ENCODE measurements around the gene PRRC2A. TPM values are rescaled to one million over a fixed set of nuclear protein-coding genes. Genes with fewer than 3 reads are reported as not detected.

Gene PRRC2A
- polyA plus RNA-seq, 1 donor from 2014 or later, result 14.3 TPM

DNA sequence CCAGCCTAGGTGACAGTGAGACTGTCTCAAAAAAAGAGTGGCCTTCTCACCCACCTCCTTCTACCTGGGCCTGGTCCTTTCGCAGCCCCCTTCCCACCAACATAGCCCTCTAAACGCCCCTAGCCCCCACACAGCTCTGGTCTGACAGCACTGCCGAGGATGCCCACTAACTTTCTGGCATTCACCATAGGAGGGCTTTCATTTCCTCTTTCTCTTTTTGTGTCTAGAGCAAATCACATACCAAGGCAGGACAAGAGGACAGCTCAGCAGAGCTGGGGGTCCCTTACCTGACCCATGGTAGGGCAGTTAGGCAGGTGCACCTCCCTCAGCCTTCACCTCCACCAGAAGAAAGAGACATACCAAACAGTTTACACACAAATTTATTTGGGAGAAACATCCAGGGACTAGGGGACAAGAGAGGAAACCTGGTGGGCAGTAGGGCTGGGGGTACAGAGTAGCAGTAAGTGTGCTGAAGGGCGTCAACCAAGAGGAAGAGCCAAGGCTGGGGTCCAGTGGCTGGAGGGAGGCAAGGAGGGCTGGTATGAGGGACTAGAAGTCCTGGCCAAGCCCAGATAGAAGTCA is 55.9 kb downstream of the PRRC2A start:
- no peaks in the 10 kb centered on the region for H3K27me3 Mint-ChIP-seq
- peaks cover 22 to 32% (median 23%) of the 10 kb centered on the region in 3 donors for H3K4me1 Mint-ChIP-seq
- H3K27ac Mint-ChIP-seq, result peak overlapping the region in 2 of 3 donors; percentile 1 to 4
- no peak overlapping the region for H3K4me3 Mint-ChIP-seq
- H3K36me3 Mint-ChIP-seq, result no peaks in the 10 kb centered on the region
- no peaks in the 10 kb centered on the region for H3K9me3 Mint-ChIP-seq

DNA sequence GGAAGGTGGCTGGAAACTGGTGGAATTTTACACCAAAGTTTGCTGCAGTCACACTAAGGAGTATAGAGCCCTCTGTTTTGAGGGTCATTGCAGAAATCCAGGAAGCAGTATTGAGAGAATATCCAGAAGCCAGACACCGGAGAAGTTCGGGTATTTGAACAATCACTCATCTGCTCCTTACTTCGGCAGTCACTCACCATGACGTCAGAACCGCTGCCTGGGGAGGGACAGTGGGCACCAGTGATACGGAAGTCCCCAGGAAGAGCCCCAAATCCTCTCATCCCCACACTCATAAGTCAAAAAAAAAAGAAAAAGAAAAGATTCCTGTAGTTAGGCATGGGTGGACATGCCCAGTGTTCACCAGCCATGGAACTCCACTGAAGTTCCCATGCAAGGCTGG is 56.4 kb downstream of the PRRC2A start:
- Mint-ChIP-seq H3K27ac (peak overlapping the region in 1 of 3 donors; percentile 90), H3K4me1 (peaks cover 23 to 34% (median 25%) of the 10 kb centered on the region in 3 donors), H3K36me3 (no peaks in the 10 kb centered on the region), H3K27me3 (no peaks in the 10 kb centered on the region), H3K9me3 (no peaks in the 10 kb centered on the region), H3K4me3 (no peak overlapping the region)

DNA sequence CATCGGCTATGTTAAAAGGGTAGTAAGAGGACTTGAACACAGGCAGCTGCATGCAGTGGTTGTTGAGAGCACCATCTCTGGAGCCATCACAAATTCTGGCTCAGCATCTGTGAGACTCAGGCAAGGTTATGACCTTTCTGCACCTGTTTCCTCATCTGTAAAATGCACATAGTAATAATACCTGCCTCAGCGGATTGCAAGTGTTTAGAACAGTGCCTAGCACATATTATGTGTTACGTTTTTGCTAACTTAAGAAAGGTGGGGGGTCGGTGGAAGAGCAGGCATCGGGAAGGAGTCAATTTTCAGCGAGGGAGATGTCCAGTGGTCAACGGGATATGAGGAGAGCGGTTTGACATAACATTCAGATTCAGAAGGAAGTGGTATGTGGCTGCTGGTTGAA is 57.4 kb downstream of the PRRC2A start:
- H3K4me3 Mint-ChIP-seq, result no peak overlapping the region
- no peaks in the 10 kb centered on the region for H3K9me3 Mint-ChIP-seq
- peak overlapping the region in 1 of 3 donors; percentile 27 for H3K27ac Mint-ChIP-seq
- peaks cover 23 to 32% (median 25%) of the 10 kb centered on the region in 3 donors for H3K4me1 Mint-ChIP-seq
- no peaks in the 10 kb centered on the region for H3K36me3 Mint-ChIP-seq
- no peaks in the 10 kb centered on the region for H3K27me3 Mint-ChIP-seq

DNA sequence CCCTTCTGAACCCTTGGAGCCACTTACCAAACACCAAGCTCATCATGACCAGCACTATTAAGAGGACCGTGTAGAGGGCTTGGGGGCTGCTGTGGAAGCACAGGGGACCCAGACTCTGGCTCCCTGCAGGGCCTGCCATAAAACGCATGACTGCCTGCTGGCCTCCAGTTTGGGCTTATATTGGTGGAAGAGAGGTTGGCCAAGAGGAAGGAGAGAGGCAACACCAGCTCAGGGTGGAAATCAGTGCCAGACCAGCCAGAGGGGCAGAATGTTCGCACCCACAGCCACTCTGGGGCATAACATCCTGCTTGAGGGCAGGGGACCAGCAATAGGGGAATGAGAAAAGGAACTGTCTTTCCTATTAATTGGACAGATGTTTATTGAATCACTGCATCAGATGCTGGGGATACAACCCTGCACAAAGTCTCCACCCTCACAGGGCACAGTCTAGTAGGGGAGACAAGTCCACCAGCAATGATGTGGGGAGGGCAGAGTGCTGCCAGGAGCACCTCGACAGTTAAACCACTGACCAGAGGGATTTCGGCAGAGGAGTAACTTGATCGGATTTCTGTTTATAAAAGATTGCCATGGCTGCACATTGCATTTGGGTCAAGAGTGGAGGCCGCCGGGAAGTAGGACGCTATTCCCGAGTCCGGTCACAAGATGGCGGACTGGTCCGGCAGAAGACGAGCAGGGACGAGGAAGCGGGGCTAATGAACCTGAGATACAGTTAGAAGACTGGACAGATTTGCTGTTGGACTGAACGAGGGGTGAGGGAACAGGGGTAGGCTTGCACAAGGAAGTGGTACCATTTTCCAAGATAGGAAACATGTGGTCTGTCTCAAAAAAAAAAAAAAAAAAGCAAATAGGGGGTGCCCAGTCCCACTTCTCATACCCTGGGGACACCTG is 60.0 kb downstream of the PRRC2A start, which contains the start of gene LY6G5C:
Gene LY6G5C (minus strand): TSS at position 842 of the 909 bp plus-strand sequence. CDS start 694 bp downstream, at position 148.
- Mint-ChIP-seq H3K9me3 (no peaks in the 10 kb centered on the region), H3K4me3 (peak within 1 kb of the TSS; percentile 41 to 91 (median 78)), H3K36me3 (no peaks in the 10 kb centered on the region), H3K4me1 (peaks cover 23 to 30% (median 25%) of the 10 kb centered on the region in 3 donors), H3K27ac (peak within 1 kb of the TSS; percentile 10 to 78 (median 15)), H3K27me3 (no peaks in the 10 kb centered on the region)

DNA sequence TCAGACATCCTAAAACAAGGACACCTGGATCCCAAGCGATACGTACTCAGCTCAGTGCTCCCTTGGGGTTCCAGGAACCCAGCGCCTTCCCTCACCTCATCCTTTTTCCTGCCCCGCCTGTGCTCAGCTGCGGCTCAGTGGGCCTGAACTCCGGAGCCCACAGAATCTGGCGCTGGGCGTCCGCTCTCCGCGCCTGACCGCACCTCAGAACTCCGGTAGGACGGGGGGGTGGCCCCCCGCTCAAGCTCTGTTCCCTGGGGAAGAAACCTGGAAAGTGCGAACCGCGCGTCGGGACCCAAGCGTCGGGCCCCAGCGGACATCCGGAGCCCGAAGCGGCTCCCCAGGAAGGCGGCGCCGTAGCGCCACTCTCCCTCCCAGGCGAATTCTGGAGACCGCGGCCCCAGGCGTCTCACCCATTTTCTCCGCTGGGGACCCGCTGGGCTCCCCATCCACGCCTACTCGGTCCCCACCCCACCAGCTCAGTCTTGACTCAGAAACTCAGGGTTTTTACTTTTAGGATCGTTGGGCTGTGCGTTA is 60.7 kb downstream of the PRRC2A start:
- no peaks in the 10 kb centered on the region for H3K27me3 Mint-ChIP-seq
- peaks cover 21 to 27% (median 24%) of the 10 kb centered on the region in 3 donors for H3K4me1 Mint-ChIP-seq
- H3K9me3 Mint-ChIP-seq, result no peaks in the 10 kb centered on the region
- H3K4me3 Mint-ChIP-seq, result peak overlapping the region; percentile 41 to 91 (median 78)
- H3K27ac Mint-ChIP-seq, result peak overlapping the region; percentile 9 to 35 (median 15)
- H3K36me3 Mint-ChIP-seq, result no peaks in the 10 kb centered on the region

DNA sequence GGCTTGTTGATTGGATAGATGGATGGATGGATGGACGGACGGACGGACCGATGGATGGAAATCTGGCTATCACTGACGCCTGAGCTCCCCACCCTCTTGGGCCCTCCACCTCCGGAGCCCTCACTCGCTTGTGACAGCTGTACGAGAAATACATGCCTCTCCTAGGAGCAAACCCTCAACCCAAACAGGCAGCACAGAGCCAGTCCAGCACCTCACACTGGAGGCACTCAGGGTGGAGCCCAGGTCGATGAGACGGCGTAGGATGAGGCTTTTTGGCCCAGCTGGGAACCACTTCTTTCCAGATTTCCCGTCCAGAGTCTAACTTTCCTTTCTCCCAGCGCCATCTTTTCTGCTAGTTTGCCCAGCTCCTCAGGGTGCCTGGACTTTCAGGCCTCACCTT is 63.1 kb downstream of the PRRC2A start:
- H3K4me3 Mint-ChIP-seq, result peak overlapping the region in 1 of 4 donors; percentile 74
- no peaks in the 10 kb centered on the region for H3K27me3 Mint-ChIP-seq

DNA sequence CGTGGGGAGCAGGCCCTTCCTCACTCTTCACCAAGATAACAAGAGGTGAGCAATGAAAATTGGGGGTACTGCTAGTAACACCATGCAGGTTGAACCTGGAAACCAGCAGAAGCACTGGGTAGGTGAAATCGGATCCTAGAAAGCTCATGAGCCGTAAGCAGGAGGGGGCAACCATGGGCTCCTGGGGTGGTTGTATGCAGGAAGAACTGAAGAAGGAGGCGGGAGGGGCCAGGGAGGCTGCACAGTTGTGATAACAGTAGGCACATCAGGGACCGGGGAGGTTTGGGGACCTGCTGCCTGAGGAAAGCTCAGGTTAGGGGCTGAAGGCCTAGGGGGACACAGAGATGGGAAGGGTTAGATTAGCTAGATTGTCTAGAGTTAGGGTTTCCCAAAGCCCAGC is 66.0 kb downstream of the PRRC2A start:
- H3K4me1 Mint-ChIP-seq, result peaks cover 8 to 20% (median 19%) of the 10 kb centered on the region in 3 donors
- H3K27ac Mint-ChIP-seq, result peak overlapping the region in 1 of 3 donors; percentile 34
- no peak overlapping the region for H3K4me3 Mint-ChIP-seq
- H3K36me3 Mint-ChIP-seq, result no peaks in the 10 kb centered on the region
- no peaks in the 10 kb centered on the region for H3K27me3 Mint-ChIP-seq
- H3K9me3 Mint-ChIP-seq, result no peaks in the 10 kb centered on the region

More for the DNA sequence above, 63.1 kb downstream of the PRRC2A start:
- Mint-ChIP-seq H3K4me1 (peaks cover 5 to 18% (median 13%) of the 10 kb centered on the region in 3 donors), H3K27ac (no peak overlapping the region), H3K9me3 (no peaks in the 10 kb centered on the region), H3K36me3 (no peaks in the 10 kb centered on the region)

DNA sequence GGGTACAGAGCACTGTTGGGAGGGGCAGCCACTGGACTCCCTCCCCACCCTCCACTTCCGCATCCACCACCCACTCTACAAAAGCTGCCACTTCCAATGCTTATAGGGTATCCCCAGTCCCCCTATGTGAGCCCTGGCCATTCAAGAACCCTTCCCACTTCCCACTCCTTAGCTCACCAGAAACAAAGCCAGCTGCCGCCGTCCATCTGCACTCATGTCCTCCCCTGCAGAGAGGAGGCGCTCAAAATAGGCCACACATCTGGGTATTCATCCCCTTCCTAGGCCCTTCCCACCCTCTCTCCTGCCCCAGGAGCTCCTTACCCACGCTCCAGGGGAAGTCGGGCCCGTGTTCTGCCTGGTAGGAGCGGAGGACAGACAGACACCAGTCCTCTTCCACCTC is 66.8 kb downstream of the PRRC2A start:
- Mint-ChIP-seq H3K4me3 (no peak overlapping the region), H3K9me3 (no peaks in the 10 kb centered on the region), H3K4me1 (peaks cover 8 to 19% (median 17%) of the 10 kb centered on the region in 3 donors), H3K27me3 (no peaks in the 10 kb centered on the region), H3K27ac (no peak overlapping the region), H3K36me3 (no peaks in the 10 kb centered on the region)

Other genes starting within 250 kb of the PRRC2A start
- gene MICA, start 217.1 kb upstream of the PRRC2A start, polyA plus RNA-seq, result 9.2 TPM
- 9.3 TPM for gene MICB, start 122.6 kb upstream of the PRRC2A start, polyA plus RNA-seq
- not detected for gene MCCD1, start 91.8 kb upstream of the PRRC2A start, polyA plus RNA-seq
- 89.4 TPM for gene DDX39B, start 78.7 kb upstream of the PRRC2A start, polyA plus RNA-seq
- 0.53 TPM for gene ATP6V1G2, start 74.1 kb upstream of the PRRC2A start, polyA plus RNA-seq
- gene NFKBIL1, start 73.1 kb upstream of the PRRC2A start, polyA plus RNA-seq, result 11.5 TPM
- gene LTA, start 48.4 kb upstream of the PRRC2A start, polyA plus RNA-seq, result 16.3 TPM
- gene TNF, start 45.1 kb upstream of the PRRC2A start, polyA plus RNA-seq, result 6.4 TPM
- 2,767 TPM for gene LTB, start 38.3 kb upstream of the PRRC2A start, polyA plus RNA-seq
- 20.5 TPM for gene LST1, start 34.4 kb upstream of the PRRC2A start, polyA plus RNA-seq
- 140 TPM for gene NCR3, start 27.7 kb upstream of the PRRC2A start, polyA plus RNA-seq
- 5.6 TPM for gene AIF1, start 5.5 kb upstream of the PRRC2A start, polyA plus RNA-seq
- 30.9 TPM for gene BAG6, start 31.9 kb downstream of the PRRC2A start, polyA plus RNA-seq
- gene APOM, start 35.2 kb downstream of the PRRC2A start, polyA plus RNA-seq, result 8.5 TPM
- 28.1 TPM for gene C6orf47, start 40.1 kb downstream of the PRRC2A start, polyA plus RNA-seq
- gene GPANK1, start 44.3 kb downstream of the PRRC2A start, polyA plus RNA-seq, result 24.1 TPM
- 268 TPM for gene CSNK2B, start 45.4 kb downstream of the PRRC2A start, polyA plus RNA-seq
- gene LY6G5B, start 49.3 kb downstream of the PRRC2A start, polyA plus RNA-seq, result 0.49 TPM
- gene LY6G5C, start 60.4 kb downstream of the PRRC2A start, polyA plus RNA-seq, result 3.2 TPM
- 40.1 TPM for gene ABHD16A, start 82.6 kb downstream of the PRRC2A start, polyA plus RNA-seq
- gene LY6G6F, start 86.2 kb downstream of the PRRC2A start, polyA plus RNA-seq, result 0.95 TPM
- gene LY6G6D, start 94.6 kb downstream of the PRRC2A start, polyA plus RNA-seq, result not detected
- not detected for gene LY6G6C, start 101.0 kb downstream of the PRRC2A start, polyA plus RNA-seq
- gene MPIG6B, start 102.7 kb downstream of the PRRC2A start, polyA plus RNA-seq, result 1.8 TPM
- 119 TPM for gene DDAH2, start 108.6 kb downstream of the PRRC2A start, polyA plus RNA-seq
- gene CLIC1, start 115.8 kb downstream of the PRRC2A start, polyA plus RNA-seq, result 861 TPM
- gene MSH5, start 119.3 kb downstream of the PRRC2A start, polyA plus RNA-seq, result 4.2 TPM
- not detected for gene SAPCD1, start 141.9 kb downstream of the PRRC2A start, polyA plus RNA-seq
- gene VWA7, start 156.6 kb downstream of the PRRC2A start, polyA plus RNA-seq, result 2.6 TPM
- 83.0 TPM for gene VARS1, start 175.0 kb downstream of the PRRC2A start, polyA plus RNA-seq
- gene LSM2, start 186.3 kb downstream of the PRRC2A start, polyA plus RNA-seq, result 100 TPM
- gene HSPA1L, start 194.6 kb downstream of the PRRC2A start, polyA plus RNA-seq, result 1.2 TPM
- gene HSPA1A, start 194.8 kb downstream of the PRRC2A start, polyA plus RNA-seq, result 49.5 TPM
- 5.7 TPM for gene HSPA1B, start 207.0 kb downstream of the PRRC2A start, polyA plus RNA-seq
- 25.0 TPM for gene NEU1, start 242.1 kb downstream of the PRRC2A start, polyA plus RNA-seq